HuH-7 (cell line): ENCODE measurements around the gene TATDN2.

Experiments used
- DNase-seq: peaks from one replicate; pipeline ENCODE4 v3.0.0; 2011; ENCODE audit warnings: low spot score

The TATDN2 gene

GRCh38 chr3:10248184-10248983 is at the start of gene TATDN2:
Gene TATDN2 (plus strand): TSS chr3:10248459. CDS start chr3:10249201, 742 bp downstream.
- DNase-seq, result peak; percentile 100

- no peak for DNase-seq
Observed at GRCh38 chr3:10198761-10199649, 49.3 kb upstream of the TATDN2 start.

GRCh38 chr3:10204921-10205320 is 43.3 kb upstream of the TATDN2 start:
- no peak for DNase-seq

GRCh38 chr3:10205451-10206165 is 42.7 kb upstream of the TATDN2 start:
- DNase-seq, result no peak

- no peak for DNase-seq
Observed at GRCh38 chr3:10206166-10206511, 42.1 kb upstream of the TATDN2 start.

GRCh38 chr3:10213156-10213792 is 35.0 kb upstream of the TATDN2 start:
- DNase-seq, result no peak

GRCh38 chr3:10215578-10216368 is 32.5 kb upstream of the TATDN2 start:
- no peak for DNase-seq

GRCh38 chr3:10217359-10217758 is 30.9 kb upstream of the TATDN2 start:
- no peak for DNase-seq

GRCh38 chr3:10219737-10220136 is 28.5 kb upstream of the TATDN2 start:
- DNase-seq, result no peak

- DNase-seq, result no peak
Observed at GRCh38 chr3:10223676-10224639, 24.3 kb upstream of the TATDN2 start.

- peak; percentile 98 for DNase-seq
Observed at GRCh38 chr3:10224794-10225665, 23.2 kb upstream of the TATDN2 start.

- no peak for DNase-seq
Observed at GRCh38 chr3:10226293-10226692, 22.0 kb upstream of the TATDN2 start.

- DNase-seq, result no peak
Observed at GRCh38 chr3:10228248-10228950, 19.9 kb upstream of the TATDN2 start.

GRCh38 chr3:10229576-10229975 is 18.7 kb upstream of the TATDN2 start:
- DNase-seq, result no peak

GRCh38 chr3:10232137-10232536 is 16.1 kb upstream of the TATDN2 start:
- no peak for DNase-seq

- DNase-seq, result no peak
Observed at GRCh38 chr3:10233988-10234387, 14.3 kb upstream of the TATDN2 start.

- DNase-seq, result no peak
Observed at GRCh38 chr3:10234526-10235230, 13.6 kb upstream of the TATDN2 start.

GRCh38 chr3:10235551-10235950 is 12.7 kb upstream of the TATDN2 start:
- no peak for DNase-seq
